ENCODE results near the gene FUT7. TPM values are rescaled to one million over a fixed set of nuclear protein-coding genes. Genes with fewer than 3 reads are reported as not detected.
A peak's percentile ranks its signal among the peaks of the same experiment; 100 is the strongest.
"Not testable (repeated sequence)": the region's sequence is repeated elsewhere in the genome, so short reads cannot be mapped to it uniquely, and the experiment has no call there.

The FUT7 gene
- total and polyA plus RNA-seq, 3 donors from 2014 or later: 0.06 to 0.24 (median 0.24) TPM

- intact Hi-C loops (cut with DNase I; ENCODE audit: low total_unique reads): no loop called here
- Histone ChIP-seq H3K36me3 (ENCODE audit: low read depth, missing control alignments) (no peaks in the 10 kb centered on the region), H3K9me3 (no peaks in the 10 kb centered on the region), H3K4me3 (no peak overlapping the region), H3K4me1 (peaks cover 22% of the 10 kb centered on the region), H3K27me3 (no peaks in the 10 kb centered on the region), H3K27ac (no peak overlapping the region)
- WGBS, 2 donors: 61 to 65% methylated on average over 26 to 30 of the region's 30 CpGs
- no peak for TF ChIP-seq POLR2A (IDR thresholded peaks at IDR 0.05)
- TF ChIP-seq CTCF (IDR thresholded peaks at IDR 0.05): no peak
- DNase-seq: peak; percentile 68
Observed at GRCh38 chr9:137007108-137007815, 24.6 kb downstream of the FUT7 start.

- Histone ChIP-seq H3K36me3 (ENCODE audit: low read depth, missing control alignments) (no peaks in the 10 kb centered on the region), H3K9me3 (no peaks in the 10 kb centered on the region), H3K4me3 (no peak overlapping the region), H3K27me3 (no peaks in the 10 kb centered on the region), H3K4me1 (peaks cover 22% of the 10 kb centered on the region), H3K27ac (peak overlapping the region in 1 of 2 donors; percentile 14)
- DNase-seq: no peak
- intact Hi-C loops (cut with DNase I; ENCODE audit: low total_unique reads): no loop called here
- 49 to 76% methylated on average over 22 to 24 of the region's 24 CpGs for WGBS, 2 donors
- TF ChIP-seq POLR2A (IDR thresholded peaks at IDR 0.05) (no peak), CTCF (IDR thresholded peaks at IDR 0.05) (no peak)
Observed at GRCh38 chr9:137006116-137007003, 25.5 kb downstream of the FUT7 start.

- intact Hi-C loops (cut with DNase I; ENCODE audit: low total_unique reads); H3K27me3 ChIP-seq; DNase-seq; H3K27ac ChIP-seq; H3K36me3 ChIP-seq (ENCODE audit: low read depth, missing control alignments); H3K9me3 ChIP-seq; H3K4me3 ChIP-seq: not testable (repeated sequence)
- peaks cover 22% of the 10 kb centered on the region for H3K4me1 ChIP-seq
- TF ChIP-seq CTCF (IDR thresholded peaks at IDR 0.05): peak in 2 of 3 experiments; percentile 34 to 53
- WGBS, 2 donors: 56 to 64% methylated on average over 17 of the region's 17 CpGs
Observed at GRCh38 chr9:137004285-137004684, 27.6 kb downstream of the FUT7 start.

GRCh38 chr9:137002646-137003041, 29.2 kb downstream of the FUT7 start:
- intact Hi-C loops (cut with DNase I; ENCODE audit: low total_unique reads): no loop called here
- Histone ChIP-seq H3K36me3 (ENCODE audit: low read depth, missing control alignments) (no peaks in the 10 kb centered on the region), H3K9me3 (no peaks in the 10 kb centered on the region), H3K4me3 (no peak overlapping the region), H3K27ac (no peak overlapping the region), H3K27me3 (no peaks in the 10 kb centered on the region), H3K4me1 (peaks cover 18% of the 10 kb centered on the region)
- TF ChIP-seq CTCF (IDR thresholded peaks at IDR 0.05): no peak
- TF ChIP-seq POLR2A (IDR thresholded peaks at IDR 0.05): no peak
- WGBS, 2 donors: 85 to 94% methylated on average over 9 to 10 of the region's 10 CpGs
- DNase-seq: no peak
